LNCaP clone FGC (cell line): ENCODE data around the gene CSF3R.
"Not testable (repeated sequence)": the region's sequence is repeated elsewhere in the genome, so short reads cannot be mapped to it uniquely, and the experiment has no call there.

Experiments
- DNase-seq: peaks from one replicate; pipeline ENCODE4 v3.0.0-alpha.2; 2011; ENCODE audit warnings: low read depth
- H3K4me3 ChIP-seq: 2 replicates; pipeline ENCODE4 v1.5.1; 2011; ENCODE audit warnings: mild to moderate bottlenecking, low read depth, low read length, control low read depth
- CTCF ChIP-seq: IDR thresholded peaks from 2 replicates; pipeline ENCODE4 v1.5.1; 2012; ENCODE audit warnings: mild to moderate bottlenecking; ENCODE audit not compliant: control insufficient read depth, insufficient read depth; ENCODE audit errors: extremely low read depth

Gene CSF3R

GRCh38 chr1:36503733-36504132, 21.0 kb upstream of the CSF3R start:
- no peak for DNase-seq
- TF ChIP-seq CTCF, result no peak
- H3K4me3 ChIP-seq, result no peak overlapping the region

- no peak for TF ChIP-seq CTCF
- DNase-seq, result no peak
- H3K4me3 ChIP-seq, result no peak overlapping the region
These were observed 20.4 kb upstream of the CSF3R start for GRCh38 chr1:36503159-36503558.

GRCh38 chr1:36502616-36503015, 19.9 kb upstream of the CSF3R start:
- DNase-seq, result no peak
- no peak for TF ChIP-seq CTCF
- no peak overlapping the region for H3K4me3 ChIP-seq

GRCh38 chr1:36501911-36502310, 19.2 kb upstream of the CSF3R start:
- H3K4me3 ChIP-seq, DNase-seq: not testable (repeated sequence)

- DNase-seq, result no peak
- no peak for TF ChIP-seq CTCF
- no peak overlapping the region for H3K4me3 ChIP-seq
These were observed 14.5 kb upstream of the CSF3R start for GRCh38 chr1:36497207-36497606.

GRCh38 chr1:36494971-36495370, 12.3 kb upstream of the CSF3R start:
- TF ChIP-seq CTCF, result no peak
- no peak overlapping the region for H3K4me3 ChIP-seq
- no peak for DNase-seq

GRCh38 chr1:36493524-36493923, 10.8 kb upstream of the CSF3R start:
- TF ChIP-seq CTCF, result no peak
- H3K4me3 ChIP-seq, result no peak overlapping the region

GRCh38 chr1:36492491-36492890, 9.8 kb upstream of the CSF3R start:
- TF ChIP-seq CTCF, result no peak
- no peak for DNase-seq
- no peak overlapping the region for H3K4me3 ChIP-seq

More at GRCh38 chr1:36493524-36493923, 10.8 kb upstream of the CSF3R start:
- DNase-seq, result no peak

- not testable (repeated sequence) for DNase-seq, H3K4me3 ChIP-seq
These were observed 6.7 kb upstream of the CSF3R start for GRCh38 chr1:36489258-36490051.
